A549 (cell line): ENCODE results near the gene REEP5. TPM values are rescaled to one million over a fixed set of nuclear protein-coding genes. Genes with fewer than 3 reads are reported as not detected.
A peak's percentile ranks its signal among the peaks of the same experiment; 100 is the strongest.

Experiments
- ATAC-seq, 2 experiments: fragments of 200-7000 bp in 1 of 2; fragments of >200 bp in 1 of 2; cut with Nextera tagmentation in 1 of 2; cut with Tn5 transposase in 1 of 2; 3 replicates each; pipeline versions ENCODE4 v1.8.0 to v1.9.1; 2018 to 2020; ENCODE audit warnings: mild to moderate bottlenecking in 1 of 2, moderate library complexity in 1 of 2
- CTCF ChIA-PET: fragments of 300-600 bp; sonication (Branson Sonifier 250); formaldehyde crosslinking; extraction: SDS; loops from one replicate; lab custom pipeline; 2021; ENCODE audit warnings: antibody characterized with exemption, inconsistent platforms; lab: Yijun Ruan, JAX
- POLR2A ChIA-PET: fragments of 350-600 bp; formaldehyde crosslinking; extraction: SDS; loops from one replicate; lab custom pipeline; 2021; ENCODE audit warnings: antibody characterized with exemption, inconsistent platforms; lab: Yijun Ruan, JAX
- DNase-seq, 2 experiments: peaks; one replicate each; pipeline versions ENCODE4 v3.0.0 to v3.0.0-alpha.2; 2011 to 2016; ENCODE audit warnings: low read depth in 1 of 2, low spot score in 1 of 2
- FAIRE-seq: peaks from 2 replicates; lab custom pipeline; 2011; peaks lifted over from hg19 to GRCh38; lab: Jason Lieb, UNC
- H3K27ac ChIP-seq, 2 experiments: fragments of >200 bp; sonication (Bioruptor Twin); formaldehyde crosslinking; 3 replicates each; pipeline ENCODE4 v1.5.1; 2016 to 2017
- H3K4me1 ChIP-seq: fragments of >200 bp; sonication (Bioruptor Twin); formaldehyde crosslinking; 3 replicates; pipeline ENCODE4 v1.6.1; 2016
- H3K4me2 ChIP-seq: fragments of >200 bp; sonication (Bioruptor Twin); formaldehyde crosslinking; 3 replicates; pipeline ENCODE4 v1.6.1; 2016
- H3K4me3 ChIP-seq: fragments of >200 bp; sonication (Bioruptor Twin); formaldehyde crosslinking; 3 replicates; pipeline ENCODE4 v1.5.1; 2016
- H3K9me3 ChIP-seq: fragments of >200 bp; sonication (Bioruptor Twin); formaldehyde crosslinking; 3 replicates; pipeline ENCODE4 v1.6.1; 2016
- BCL3 ChIP-seq: fragments of >200 bp; sonication (Bioruptor Twin); formaldehyde crosslinking; IDR thresholded peaks from 3 replicates; pipeline ENCODE4 v1.6.1; 2016
- CBX2 ChIP-seq: fragments of 200-600 bp; sonication (generic); IDR thresholded peaks from 2 replicates; pipeline ENCODE4 v1.6.1; 2016; ENCODE audit warnings: low read depth, mild to moderate bottlenecking, borderline replicate concordance
- CBX8 ChIP-seq: fragments of 200-600 bp; sonication (generic); IDR thresholded peaks from 2 replicates; pipeline ENCODE4 v1.6.1; 2016
- CEBPB ChIP-seq, 2 experiments: fragments of >200 bp in 1 of 2; sonication (Bioruptor Twin) in 1 of 2; formaldehyde crosslinking in 1 of 2; IDR thresholded peaks; 2 replicates each; pipeline ENCODE4 v1.6.1; 2012 to 2016
- E2F6 ChIP-seq: IDR thresholded peaks from 2 replicates; pipeline ENCODE4 v1.6.1; 2012; ENCODE audit warnings: low read depth, borderline replicate concordance
- ELK1 ChIP-seq: fragments of 150-350 bp; IDR thresholded peaks from 2 replicates; pipeline ENCODE4 v1.6.1; 2014; ENCODE audit warnings: low read depth, mild to moderate bottlenecking, low read length
- ESRRA ChIP-seq: fragments of 150-350 bp; IDR thresholded peaks from 2 replicates; pipeline ENCODE4 v1.6.1; 2014; ENCODE audit warnings: mild to moderate bottlenecking, low read length, borderline replicate concordance
- FOXS1 ChIP-seq: fragments of 250-450 bp; sonication (Bioruptor Pico); IDR thresholded peaks from 2 replicates; pipeline ENCODE4 v1.5.0; 2020; ENCODE audit warnings: mild to moderate bottlenecking, moderate library complexity
- GATA3 ChIP-seq: IDR thresholded peaks from 2 replicates; pipeline ENCODE4 v1.6.1; 2012; ENCODE audit warnings: borderline replicate concordance
- HDAC2 ChIP-seq: fragments of 200-600 bp; sonication (generic); IDR thresholded peaks from 2 replicates; pipeline ENCODE4 v1.6.1; 2016
- HOXB5 ChIP-seq: fragments of 250-450 bp; sonication (Bioruptor Pico); IDR thresholded peaks from 2 replicates; pipeline ENCODE4 v1.5.0; 2020; ENCODE audit warnings: mild to moderate bottlenecking, moderate library complexity
- JUNB ChIP-seq: fragments of >200 bp; sonication (Bioruptor Twin); formaldehyde crosslinking; IDR thresholded peaks from 2 replicates; pipeline ENCODE4 v1.6.1; 2016
- KDM5A ChIP-seq: fragments of 200-600 bp; sonication (generic); IDR thresholded peaks from 2 replicates; pipeline ENCODE4 v1.6.1; 2016; ENCODE audit warnings: antibody characterized with exemption, mild to moderate bottlenecking
- MYC ChIP-seq: IDR thresholded peaks from 2 replicates; pipeline ENCODE4 v1.6.1; 2012; ENCODE audit warnings: mild to moderate bottlenecking, inconsistent platforms, low read length, improper control_type of control experiment, borderline replicate concordance
- NFE2L2 ChIP-seq: fragments of 150-350 bp; conservative IDR thresholded peaks from 2 replicates; pipeline ENCODE4 v1.6.1; 2014; ENCODE audit warnings: low read length
- POLR2AphosphoS2 ChIP-seq: conservative IDR thresholded peaks from 2 replicates; pipeline ENCODE4 v1.6.1; 2012; ENCODE audit warnings: low read length, improper control_type of control experiment, inconsistent platforms
- REST ChIP-seq: fragments of 200-600 bp; sonication (generic); IDR thresholded peaks from 2 replicates; pipeline ENCODE4 v1.6.1; 2016; ENCODE audit warnings: antibody characterized with exemption, mild to moderate bottlenecking, moderate library complexity
- SMC3 ChIP-seq: fragments of >200 bp; sonication (Bioruptor Twin); formaldehyde crosslinking; IDR thresholded peaks from 3 replicates; pipeline ENCODE4 v1.6.1; 2018; ENCODE audit warnings: inconsistent platforms
- WGBS: methylation state at CpG from one replicate; pipeline ENCODE4 v1.1.6; 2017; ENCODE audit errors: missing lambda C conversion rate; 5-methylcytosine and 5-hydroxymethylcytosine counted together
- polyA plus RNA-seq, 4 experiments: library from polyadenylated mRNA; depleted of rRNA in 3 of 4; stranded (reverse); fragments of >200 nt; fragmentation: RNase III in 1 of 4; extraction: RNeasy Plus Mini Kit Qiagen cat#74134 plus additional on column Dnase treatment in 1 of 4; gene quantifications; 2 replicates in 3 of 4; 3 replicates in 1 of 4; pipeline ENCODE4 v1.2.3, GENCODE V29; 2011 to 2017

The REEP5 gene
- polyA plus RNA-seq, 2 of the 4 experiments (the other 2 are of a cell fraction) = 134 to 164 TPM

GRCh38 chr5:112958093-112959088, 36.4 kb upstream of the REEP5 start (continued):
- TF ChIP-seq SMC3 (0 out of 3 replicates have a peak, but pooled peaks have one; percentile 8), ELK1 (no peak), POLR2AphosphoS2 (no peak), CBX2 (no peak)

GRCh38 chr5:112957036-112957808, 35.2 kb upstream of the REEP5 start:
- ChIA-PET POLR2A (interaction anchor here (1.0 kb wide), 1 partner anchor 19 kb away, joined by 4 read pairs; the partner anchor contains the start of gene DCP2), CTCF (interaction anchor here (2.4 kb wide), 1 partner anchor 11 kb away, joined by 9 read pairs; no protein-coding TSS in a partner anchor)
- DNase-seq (no peak), ATAC-seq (no peak), FAIRE-seq (no peak)
- H3K9me3 ChIP-seq = no peaks in the 10 kb centered on the region
- peak overlapping the region; percentile 78 for H3K4me2 ChIP-seq
- WGBS = 1% methylated on average over 2 of the region's 2 CpGs
- peak overlapping the region; percentile 67 to 75 for H3K27ac ChIP-seq
- TF ChIP-seq GATA3 (peak; percentile 49; the same call in 1 of the 2 replicates), CEBPB (IDR thresholded peaks at IDR 0.05) (peak in 1 of 2 experiments; percentile 90; a peak in 2 of 4 replicates), BCL3 (no peak), JUNB (0 out of 2 replicates have a peak, but pooled peaks have one; percentile 19), HOXB5 (CRISPR knock-in tag) (no peak), HDAC2 (no peak), FOXS1 (CRISPR knock-in tag) (no peak)
- peaks cover 50% of the 10 kb centered on the region for H3K4me1 ChIP-seq
- H3K4me3 ChIP-seq = peak overlapping the region; percentile 15; the same call in 2 of the 3 replicates

- Histone ChIP-seq H3K4me3 (no peak overlapping the region), H3K4me1 (peaks cover 50% of the 10 kb centered on the region), H3K4me2 (peak overlapping the region; percentile 78), H3K9me3 (no peaks in the 10 kb centered on the region), H3K27ac (no peak overlapping the region)
- no peak for TF ChIP-seq KDM5A
- TF ChIP-seq ESRRA = no peak
- no peak for TF ChIP-seq CBX8
- TF ChIP-seq MYC = no peak
- no peak for TF ChIP-seq E2F6
- TF ChIP-seq NFE2L2 = no peak
- TF ChIP-seq JUNB = no peak
- no peak for TF ChIP-seq REST
- no peak for FAIRE-seq
- DNase-seq = no peak
- ChIA-PET CTCF (interaction anchor here (2.4 kb wide), 1 partner anchor 11 kb away, joined by 9 read pairs; no protein-coding TSS in a partner anchor), POLR2A (interaction anchor here (1.0 kb wide), 1 partner anchor 20 kb away, joined by 4 read pairs; the partner anchor contains the start of gene DCP2)
- WGBS = 83% methylated on average over 3 of the region's 3 CpGs
- ATAC-seq = no peak
Measured at GRCh38 chr5:112956606-112957005, 34.6 kb upstream of the REEP5 start.
